HG03342 (cell line): ENCODE results near the gene LY6G6F.
"Not testable (repeated sequence)": the region's sequence is repeated elsewhere in the genome, so short reads cannot be mapped to it uniquely, and the experiment has no call there.

ENCODE experiments used
- ATAC-seq: cut with Tn5 transposase; IDR thresholded peaks from one replicate; pipeline ENCODE4 v1.9.1; 2021; ENCODE audit warnings: mild to moderate bottlenecking, moderate library complexity; ENCODE audit not compliant: unreplicated experiment

LY6G6F gene

GRCh38 chr6:31701666-31702404, 4.8 kb upstream of the LY6G6F start:
- no peak for ATAC-seq

- ATAC-seq, result no peak
Observed at GRCh38 chr6:31702405-31702818, 4.3 kb upstream of the LY6G6F start.

- ATAC-seq, result peak; percentile 89
Observed at GRCh38 chr6:31702819-31703716, 3.6 kb upstream of the LY6G6F start, which contains the start of gene ABHD16A. TSS of gene ABHD16A (minus strand) at chr6:31703324. CDS start at chr6:31703281, 43 bp downstream.

- ATAC-seq, result no peak
Observed at GRCh38 chr6:31705931-31706330, 735 bp upstream of the LY6G6F start.

- no peak for ATAC-seq
Observed at GRCh38 chr6:31707701-31708100, 1.0 kb downstream of the LY6G6F start.

- no peak for ATAC-seq
Observed at GRCh38 chr6:31708224-31708623, 1.6 kb downstream of the LY6G6F start.

- ATAC-seq, result not testable (repeated sequence)
Observed at GRCh38 chr6:31709157-31709556, 2.5 kb downstream of the LY6G6F start.

GRCh38 chr6:31710523-31711219, 4.0 kb downstream of the LY6G6F start:
- ATAC-seq, result no peak

- no peak for ATAC-seq
Observed at GRCh38 chr6:31711233-31711632, 4.6 kb downstream of the LY6G6F start.

- no peak for ATAC-seq
Observed at GRCh38 chr6:31712296-31712695, 5.6 kb downstream of the LY6G6F start.

GRCh38 chr6:31713465-31713864, 6.8 kb downstream of the LY6G6F start:
- no peak for ATAC-seq

GRCh38 chr6:31713991-31714684, 7.5 kb downstream of the LY6G6F start:
- no peak for ATAC-seq

- ATAC-seq, result no peak
Observed at GRCh38 chr6:31715022-31715958, 8.6 kb downstream of the LY6G6F start, which contains the start of gene LY6G6D. TSS of gene LY6G6D (plus strand) at chr6:31715348. CDS start at chr6:31715356, 8 bp downstream.

GRCh38 chr6:31717499-31718222, 11.0 kb downstream of the LY6G6F start:
- ATAC-seq, result no peak

- no peak for ATAC-seq
Observed at GRCh38 chr6:31718265-31718664, 11.6 kb downstream of the LY6G6F start.

GRCh38 chr6:31719001-31719400, 12.3 kb downstream of the LY6G6F start:
- ATAC-seq, result no peak

GRCh38 chr6:31720196-31720770, 13.6 kb downstream of the LY6G6F start:
- ATAC-seq, result no peak

GRCh38 chr6:31721351-31722020, 14.8 kb downstream of the LY6G6F start, which contains the start of gene LY6G6C:
TSS of gene LY6G6C (minus strand) at chr6:31721746. CDS start at chr6:31721679, 67 bp downstream.
- ATAC-seq, result no peak
